ENCODE results near the gene KCNQ4. TPM values are rescaled to one million over a fixed set of nuclear protein-coding genes. Genes with fewer than 3 reads are reported as not detected.

KCNQ4 gene
- total RNA-seq, 3 donors from 2014 or later, result 0.32 to 1.3 (median 1.3) TPM

DNA sequence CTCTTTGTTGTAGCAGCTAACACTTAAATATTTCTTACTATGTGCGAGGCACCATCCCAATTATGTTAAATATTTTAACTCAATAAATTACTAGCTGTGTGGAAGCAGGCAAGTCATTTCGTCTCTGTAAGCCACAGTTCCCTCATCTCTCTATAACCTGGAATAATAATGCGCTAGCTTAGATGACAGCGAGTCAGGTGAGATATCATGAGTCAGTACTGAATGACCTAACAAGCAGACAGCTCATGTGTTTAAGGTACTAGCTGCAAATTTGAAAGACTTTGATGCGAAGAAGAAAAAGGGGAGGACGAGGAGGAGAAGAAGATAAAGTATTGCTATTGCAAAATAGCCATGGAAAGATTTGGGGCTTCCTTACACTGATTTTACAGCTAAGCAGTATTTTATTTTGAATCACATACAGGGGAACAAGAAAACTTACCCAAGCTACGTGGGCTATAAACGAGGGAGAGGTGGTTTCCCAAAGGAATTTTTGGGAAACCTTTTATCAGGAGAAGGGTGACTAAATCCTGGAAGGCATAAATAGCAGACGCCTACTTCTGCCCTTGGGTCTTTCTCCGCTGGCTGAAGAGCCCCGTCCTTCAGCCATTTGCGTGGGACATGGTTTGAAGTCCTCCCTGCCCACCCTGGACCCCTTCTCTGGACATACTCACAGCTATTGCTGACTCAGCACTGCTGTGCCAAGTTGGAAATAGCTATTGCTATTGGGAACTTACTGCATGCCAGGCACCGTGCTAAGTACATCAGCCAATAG, 69.7 kb downstream of the KCNQ4 start:
- Histone ChIP-seq H3K4me3 (no peak overlapping the region), H3K36me3 (no peaks in the 10 kb centered on the region), H3K9me3 (no peaks in the 10 kb centered on the region), H3K4me1 (no peaks in the 10 kb centered on the region), H3K27ac (no peak overlapping the region), H3K27me3 (no peaks in the 10 kb centered on the region)
- TF ChIP-seq POLR2AphosphoS5 (IDR thresholded peaks at IDR 0.05) (no peak), POLR2A (IDR thresholded peaks at IDR 0.05) (no peak)
- TF ChIP-seq, protein P1, sequence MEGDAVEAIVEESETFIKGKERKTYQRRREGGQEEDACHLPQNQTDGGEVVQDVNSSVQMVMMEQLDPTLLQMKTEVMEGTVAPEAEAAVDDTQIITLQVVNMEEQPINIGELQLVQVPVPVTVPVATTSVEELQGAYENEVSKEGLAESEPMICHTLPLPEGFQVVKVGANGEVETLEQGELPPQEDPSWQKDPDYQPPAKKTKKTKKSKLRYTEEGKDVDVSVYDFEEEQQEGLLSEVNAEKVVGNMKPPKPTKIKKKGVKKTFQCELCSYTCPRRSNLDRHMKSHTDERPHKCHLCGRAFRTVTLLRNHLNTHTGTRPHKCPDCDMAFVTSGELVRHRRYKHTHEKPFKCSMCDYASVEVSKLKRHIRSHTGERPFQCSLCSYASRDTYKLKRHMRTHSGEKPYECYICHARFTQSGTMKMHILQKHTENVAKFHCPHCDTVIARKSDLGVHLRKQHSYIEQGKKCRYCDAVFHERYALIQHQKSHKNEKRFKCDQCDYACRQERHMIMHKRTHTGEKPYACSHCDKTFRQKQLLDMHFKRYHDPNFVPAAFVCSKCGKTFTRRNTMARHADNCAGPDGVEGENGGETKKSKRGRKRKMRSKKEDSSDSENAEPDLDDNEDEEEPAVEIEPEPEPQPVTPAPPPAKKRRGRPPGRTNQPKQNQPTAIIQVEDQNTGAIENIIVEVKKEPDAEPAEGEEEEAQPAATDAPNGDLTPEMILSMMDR (IDR thresholded peaks at IDR 0.05), result no peak
- no peak for DNase-seq (ENCODE audit: low spot score in 2 of 2)
- intact Hi-C loops (cut with DNase I; ENCODE audit: low total_unique reads), result no loop called here

DNA sequence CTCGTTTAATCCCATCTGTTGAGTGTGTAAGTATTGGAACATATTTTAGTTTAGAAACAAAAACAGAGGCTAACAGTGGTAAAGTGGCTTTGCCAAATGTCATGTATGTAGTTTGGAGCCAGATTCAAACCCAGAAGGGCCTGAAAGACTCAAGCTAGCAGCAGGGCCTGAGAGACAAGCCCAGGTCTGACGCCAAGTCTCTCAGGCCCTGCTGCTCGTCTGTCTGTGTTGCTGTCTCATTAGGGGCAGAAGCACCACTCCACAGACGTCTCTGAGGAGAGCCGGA, 70.2 kb downstream of the KCNQ4 start:
- H3K27ac ChIP-seq, result no peak overlapping the region
- H3K9me3 ChIP-seq, result no peaks in the 10 kb centered on the region
- H3K4me1 ChIP-seq, result no peaks in the 10 kb centered on the region
- no peaks in the 10 kb centered on the region for H3K27me3 ChIP-seq
- no peaks in the 10 kb centered on the region for H3K36me3 ChIP-seq
- TF ChIP-seq POLR2A (IDR thresholded peaks at IDR 0.05) (no peak), POLR2AphosphoS5 (IDR thresholded peaks at IDR 0.05) (no peak)
- TF ChIP-seq, protein P1 (IDR thresholded peaks at IDR 0.05), result no peak
- intact Hi-C loops (cut with DNase I; ENCODE audit: low total_unique reads), result no loop called here
- H3K4me3 ChIP-seq, result no peak overlapping the region
- no peak for DNase-seq (ENCODE audit: low spot score in 2 of 2)

DNA sequence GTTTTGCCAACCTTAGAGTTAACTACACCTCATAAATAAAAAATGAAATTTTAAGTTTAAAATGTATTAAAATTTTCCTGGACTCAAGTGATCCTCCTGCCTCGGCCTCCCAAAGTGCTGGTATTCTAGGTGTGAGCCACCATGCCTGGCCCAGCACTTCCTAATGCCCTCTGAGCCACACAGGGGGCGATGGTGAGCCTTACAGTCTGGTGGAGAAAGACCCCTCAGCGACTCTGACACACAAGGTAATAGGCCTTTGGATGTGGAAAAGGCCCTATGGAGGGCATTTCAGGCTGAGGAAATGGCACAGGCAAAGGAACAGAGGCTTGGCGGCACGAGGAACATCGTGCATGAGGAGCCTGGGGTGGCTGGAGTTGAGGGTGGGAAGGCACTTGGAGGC, 71.9 kb downstream of the KCNQ4 start:
- H3K27ac ChIP-seq, result no peak overlapping the region
- H3K27me3 ChIP-seq, result no peaks in the 10 kb centered on the region
- no peaks in the 10 kb centered on the region for H3K4me1 ChIP-seq
- TF ChIP-seq POLR2AphosphoS5 (IDR thresholded peaks at IDR 0.05), result no peak
- TF ChIP-seq, protein P1 (IDR thresholded peaks at IDR 0.05), result peak in 1 of 3 donors; percentile 10
- DNase-seq (ENCODE audit: low spot score in 2 of 2), result no peak
- H3K9me3 ChIP-seq, result no peaks in the 10 kb centered on the region
- intact Hi-C loops (cut with DNase I; ENCODE audit: low total_unique reads), result no loop called here
- H3K36me3 ChIP-seq, result no peaks in the 10 kb centered on the region
- H3K4me3 ChIP-seq, result no peak overlapping the region

DNA sequence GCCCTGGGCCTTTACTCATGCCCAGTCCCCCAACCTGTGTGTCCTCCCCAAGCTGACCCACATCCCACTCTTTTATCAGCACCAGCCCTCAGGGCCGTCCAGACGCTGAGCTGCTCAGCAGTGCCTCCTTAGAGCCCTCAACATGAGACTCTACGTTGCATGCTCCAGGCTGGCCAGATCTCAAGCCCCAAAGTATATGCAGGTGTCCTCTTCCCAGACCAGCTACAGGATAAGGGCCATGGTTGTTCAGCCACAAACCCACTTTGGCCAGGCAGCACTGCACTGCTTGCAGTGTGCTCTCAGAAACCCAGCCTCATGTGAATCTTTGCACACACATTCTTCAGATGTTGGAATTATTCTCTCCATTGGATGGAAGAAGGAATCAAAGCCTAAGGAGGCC, 72.5 kb downstream of the KCNQ4 start:
- H3K4me1 ChIP-seq, result no peaks in the 10 kb centered on the region
- TF ChIP-seq, protein P1 (IDR thresholded peaks at IDR 0.05), result no peak
- TF ChIP-seq POLR2A (IDR thresholded peaks at IDR 0.05) (no peak), POLR2AphosphoS5 (IDR thresholded peaks at IDR 0.05) (no peak)

DNA sequence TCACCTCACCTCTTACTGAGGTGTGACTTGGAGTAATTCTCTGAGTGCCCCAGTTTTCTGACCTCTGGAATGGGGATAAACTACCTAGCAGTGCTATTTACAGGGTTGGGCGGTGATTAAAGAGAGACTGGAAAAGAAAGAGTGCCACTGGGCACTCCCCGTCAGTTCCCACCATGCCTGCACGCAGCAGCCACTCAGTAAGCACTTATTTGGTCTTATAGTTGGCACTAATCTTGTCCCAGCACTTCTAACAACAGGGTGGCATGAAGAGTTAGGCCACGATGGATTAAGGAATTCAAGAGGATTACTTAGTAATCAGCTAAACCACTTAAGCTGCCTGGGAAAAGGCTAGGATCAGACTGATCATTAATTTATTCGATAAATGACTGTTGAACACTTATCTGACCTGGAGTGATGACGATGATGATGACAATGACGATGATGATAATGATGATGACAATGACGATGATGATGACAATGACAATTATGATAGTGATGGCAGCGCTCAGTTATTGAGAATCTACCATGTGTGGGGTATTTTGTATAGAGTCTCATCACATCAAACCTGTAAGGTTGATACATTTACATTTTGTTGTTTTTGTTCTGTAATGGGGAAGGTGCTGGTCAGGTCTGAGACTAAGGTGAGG, 73.2 kb downstream of the KCNQ4 start:
- Histone ChIP-seq H3K4me1 (no peaks in the 10 kb centered on the region), H3K27me3 (no peaks in the 10 kb centered on the region), H3K36me3 (no peaks in the 10 kb centered on the region), H3K27ac (no peak overlapping the region), H3K4me3 (no peak overlapping the region), H3K9me3 (no peaks in the 10 kb centered on the region)
- intact Hi-C loops (cut with DNase I; ENCODE audit: low total_unique reads), result no loop called here
- TF ChIP-seq POLR2A (IDR thresholded peaks at IDR 0.05) (no peak), POLR2AphosphoS5 (IDR thresholded peaks at IDR 0.05) (no peak)
- TF ChIP-seq, protein P1 (IDR thresholded peaks at IDR 0.05), result no peak
- DNase-seq (ENCODE audit: low spot score in 2 of 2), result no peak

More for the DNA sequence above, 72.5 kb downstream of the KCNQ4 start:
- intact Hi-C loops (cut with DNase I; ENCODE audit: low total_unique reads), result no loop called here
- no peak overlapping the region for H3K27ac ChIP-seq
- H3K4me3 ChIP-seq, result no peak overlapping the region
- H3K9me3 ChIP-seq, result no peaks in the 10 kb centered on the region
- H3K27me3 ChIP-seq, result no peaks in the 10 kb centered on the region
- DNase-seq (ENCODE audit: low spot score in 2 of 2), result no peak
- no peaks in the 10 kb centered on the region for H3K36me3 ChIP-seq

Measured in breast epithelium (tissue), 4 donors.